ENCODE measurements around the gene TRERF1. TPM values are rescaled to one million over a fixed set of nuclear protein-coding genes. Genes with fewer than 3 reads are reported as not detected.

The TRERF1 gene
- total RNA-seq, 1 experiment from 2014 or later: 13.9 TPM

DNA sequence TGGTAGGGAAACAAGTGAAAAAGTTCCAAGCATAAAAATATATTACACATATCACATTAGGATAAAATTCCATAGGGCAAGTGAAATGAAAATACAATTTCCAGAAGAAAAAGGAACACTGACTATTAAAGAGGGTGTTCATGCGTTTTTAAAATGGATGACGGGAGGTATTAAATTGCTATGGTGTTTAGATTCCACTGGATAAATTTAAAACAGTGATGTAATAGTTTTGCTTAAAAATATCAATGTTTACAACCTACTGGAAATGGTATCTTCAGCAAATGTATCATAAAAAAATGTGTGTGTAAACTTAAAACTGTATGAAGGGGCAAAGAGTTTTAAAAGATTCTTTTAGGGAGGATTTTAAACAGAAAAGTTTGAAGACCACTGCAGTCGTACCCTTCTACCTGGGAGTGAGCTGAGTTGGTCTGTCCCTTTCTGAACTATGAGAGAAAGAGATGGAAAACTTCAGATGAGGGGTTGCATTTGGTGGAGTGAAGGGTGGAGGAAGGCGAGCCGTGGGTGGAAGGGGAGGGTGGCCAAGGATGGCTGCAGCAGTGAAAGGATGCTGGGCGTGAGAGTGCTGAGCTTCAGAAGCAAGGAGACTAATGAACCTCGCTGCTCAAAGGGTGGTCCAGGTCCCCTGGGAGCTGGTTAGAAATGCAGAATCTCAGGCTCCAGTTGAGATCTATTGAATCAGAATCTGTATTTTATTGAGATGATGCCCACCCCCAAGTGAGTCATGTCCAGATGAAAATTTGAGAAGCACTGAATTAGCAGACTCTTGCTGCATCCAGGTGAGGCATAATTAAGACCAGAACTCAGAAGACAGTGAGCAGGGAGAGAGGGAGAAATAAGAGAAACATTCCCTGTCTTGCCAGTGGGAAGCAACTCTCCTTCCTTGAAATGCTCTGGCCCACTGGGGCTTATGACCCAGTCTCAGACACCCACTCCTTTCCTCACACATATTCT lies 179.6 kb downstream of the TRERF1 start:
- Histone ChIP-seq H3K4me2 (ENCODE audit: low read length) (no peak overlapping the region), H4K20me1 (ENCODE audit: low read length) (no peaks in the 10 kb centered on the region), H3K36me3 (ENCODE audit: low read depth, low read length) (0 out of 2 replicates have a peak, but pooled peaks cover 11% of the 10 kb centered on the region), H3K27me3 (ENCODE audit: low read length) (no peaks in the 10 kb centered on the region), H3K27ac (ENCODE audit: low read length) (no peak overlapping the region), H3F3A (ENCODE audit: low read length, unreplicated experiment) (no peaks in the 10 kb centered on the region), H2AFZ (ENCODE audit: low read length) (no peak overlapping the region), H3K79me2 (ENCODE audit: low read length) (no peaks in the 10 kb centered on the region), H3K9ac (ENCODE audit: low read length) (no peak overlapping the region), H3K9me3 (ENCODE audit: low read length) (no peaks in the 10 kb centered on the region), H3K9me2 (replicated peaks; ENCODE audit: low read length) (no peaks in the 10 kb centered on the region), H3K4me1 (ENCODE audit: insufficient read depth, low read length) (no peaks in the 10 kb centered on the region), H3K4me3 (ENCODE audit: low read length) (no peak overlapping the region)
- TF ChIP-seq EZH2 (IDR thresholded peaks at IDR 0.05; ENCODE audit: low read length, unreplicated experiment): no peak
- TF ChIP-seq EZH2phosphoT487 (IDR thresholded peaks at IDR 0.05; ENCODE audit: borderline replicate concordance, low read length): no peak
- TF ChIP-seq, protein P1, sequence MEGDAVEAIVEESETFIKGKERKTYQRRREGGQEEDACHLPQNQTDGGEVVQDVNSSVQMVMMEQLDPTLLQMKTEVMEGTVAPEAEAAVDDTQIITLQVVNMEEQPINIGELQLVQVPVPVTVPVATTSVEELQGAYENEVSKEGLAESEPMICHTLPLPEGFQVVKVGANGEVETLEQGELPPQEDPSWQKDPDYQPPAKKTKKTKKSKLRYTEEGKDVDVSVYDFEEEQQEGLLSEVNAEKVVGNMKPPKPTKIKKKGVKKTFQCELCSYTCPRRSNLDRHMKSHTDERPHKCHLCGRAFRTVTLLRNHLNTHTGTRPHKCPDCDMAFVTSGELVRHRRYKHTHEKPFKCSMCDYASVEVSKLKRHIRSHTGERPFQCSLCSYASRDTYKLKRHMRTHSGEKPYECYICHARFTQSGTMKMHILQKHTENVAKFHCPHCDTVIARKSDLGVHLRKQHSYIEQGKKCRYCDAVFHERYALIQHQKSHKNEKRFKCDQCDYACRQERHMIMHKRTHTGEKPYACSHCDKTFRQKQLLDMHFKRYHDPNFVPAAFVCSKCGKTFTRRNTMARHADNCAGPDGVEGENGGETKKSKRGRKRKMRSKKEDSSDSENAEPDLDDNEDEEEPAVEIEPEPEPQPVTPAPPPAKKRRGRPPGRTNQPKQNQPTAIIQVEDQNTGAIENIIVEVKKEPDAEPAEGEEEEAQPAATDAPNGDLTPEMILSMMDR (conservative IDR thresholded peaks at IDR 0.05; ENCODE audit: low read depth, low read length): no peak
- no peak for DNase-seq
- no peak for ATAC-seq
- POLR2A ChIA-PET (ENCODE audit: unreplicated experiment): no interaction called here
- CTCF ChIA-PET: no interaction called here
- BruUV-seq (replicated peaks): no TSS peak
- intact Hi-C loops (cut with micrococcal nuclease): no loop called here

DNA sequence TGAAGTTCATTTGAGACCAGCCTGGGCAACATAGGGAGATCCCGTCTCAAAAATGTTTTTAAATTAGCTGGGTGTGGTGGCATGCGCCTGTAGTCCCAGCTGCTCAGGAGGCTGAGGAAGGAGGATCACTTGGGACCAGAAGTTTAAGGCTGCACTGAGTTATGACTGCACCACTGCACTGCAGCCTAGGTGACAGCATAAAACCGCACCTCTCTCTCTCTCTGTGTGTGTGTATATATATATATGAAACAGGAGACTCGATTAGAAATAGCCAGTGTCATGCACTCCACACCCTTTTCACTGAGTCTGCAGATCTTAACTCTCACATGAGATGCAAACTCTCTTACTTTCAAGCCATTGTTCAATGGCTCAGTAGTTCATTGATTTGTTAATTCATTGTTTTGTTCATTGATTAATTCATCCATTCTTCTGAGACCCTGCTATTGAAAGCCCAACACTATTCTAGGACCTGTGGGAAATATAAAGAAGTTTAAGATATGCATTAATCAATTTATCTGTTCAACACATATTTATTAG lies 181.7 kb downstream of the TRERF1 start:
- no peak overlapping the region for H2AFZ ChIP-seq (ENCODE audit: low read length)
- BruUV-seq (replicated peaks): no TSS peak
- no peaks in the 10 kb centered on the region for H3K79me2 ChIP-seq (ENCODE audit: low read length)
- ChIA-PET CTCF (no interaction called here), POLR2A (ENCODE audit: unreplicated experiment) (no interaction called here)
- intact Hi-C loops (cut with micrococcal nuclease): no loop called here
- H3K4me2 ChIP-seq (ENCODE audit: low read length): no peak overlapping the region
- DNase-seq (no peak), ATAC-seq (no peak)
- 0 out of 2 replicates have a peak, but pooled peaks cover 11% of the 10 kb centered on the region for H3K36me3 ChIP-seq (ENCODE audit: low read depth, low read length)
- H3K9me3 ChIP-seq (ENCODE audit: low read length): no peaks in the 10 kb centered on the region
- H3K27ac ChIP-seq (ENCODE audit: low read length): no peak overlapping the region
- H3K4me3 ChIP-seq (ENCODE audit: low read length): no peak overlapping the region
- no peak overlapping the region for H3K9ac ChIP-seq (ENCODE audit: low read length)
- H4K20me1 ChIP-seq (ENCODE audit: low read length): no peaks in the 10 kb centered on the region
- H3K4me1 ChIP-seq (ENCODE audit: insufficient read depth, low read length): no peaks in the 10 kb centered on the region
- H3K27me3 ChIP-seq (ENCODE audit: low read length): no peaks in the 10 kb centered on the region
- TF ChIP-seq EZH2phosphoT487 (IDR thresholded peaks at IDR 0.05; ENCODE audit: borderline replicate concordance, low read length) (no peak), EZH2 (IDR thresholded peaks at IDR 0.05; ENCODE audit: low read length, unreplicated experiment) (no peak)
- TF ChIP-seq, protein P1 (conservative IDR thresholded peaks at IDR 0.05; ENCODE audit: low read depth, low read length): no peak
- no peaks in the 10 kb centered on the region for H3F3A ChIP-seq (ENCODE audit: low read length, unreplicated experiment)
- no peaks in the 10 kb centered on the region for H3K9me2 ChIP-seq (replicated peaks; ENCODE audit: low read length)

DNA sequence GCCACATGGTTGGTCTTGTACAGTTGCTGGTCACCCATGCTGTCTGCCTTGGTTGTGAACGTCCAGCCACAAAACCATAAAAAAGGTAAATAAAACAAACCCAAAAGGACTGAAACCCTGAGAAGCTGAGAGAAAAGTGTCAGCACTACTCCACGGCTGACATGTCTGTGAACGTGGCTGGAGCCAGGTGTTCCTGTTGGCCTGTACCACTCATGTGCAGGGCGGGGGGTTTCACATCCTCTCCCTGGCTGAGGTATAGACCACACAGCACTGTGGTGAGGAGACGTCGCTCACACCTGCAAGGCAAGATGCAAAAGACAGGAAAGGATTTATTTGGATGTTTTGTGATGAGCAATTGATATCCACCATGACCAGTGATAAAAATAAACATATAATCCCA lies 182.2 kb downstream of the TRERF1 start:
- no peaks in the 10 kb centered on the region for H3K9me3 ChIP-seq (ENCODE audit: low read length)
- BruUV-seq (replicated peaks): no TSS peak
- H3K9ac ChIP-seq (ENCODE audit: low read length): no peak overlapping the region
- no peak for DNase-seq
- intact Hi-C loops (cut with micrococcal nuclease): no loop called here
- TF ChIP-seq EZH2phosphoT487 (IDR thresholded peaks at IDR 0.05; ENCODE audit: borderline replicate concordance, low read length): no peak
- TF ChIP-seq, protein P1 (conservative IDR thresholded peaks at IDR 0.05; ENCODE audit: low read depth, low read length): no peak
- TF ChIP-seq EZH2 (IDR thresholded peaks at IDR 0.05; ENCODE audit: low read length, unreplicated experiment): no peak
- POLR2A ChIA-PET (ENCODE audit: unreplicated experiment): no interaction called here
- ATAC-seq: no peak
- no peaks in the 10 kb centered on the region for H3K4me1 ChIP-seq (ENCODE audit: insufficient read depth, low read length)
- no peaks in the 10 kb centered on the region for H3F3A ChIP-seq (ENCODE audit: low read length, unreplicated experiment)
- no peaks in the 10 kb centered on the region for H3K27me3 ChIP-seq (ENCODE audit: low read length)
- H3K4me3 ChIP-seq (ENCODE audit: low read length): no peak overlapping the region
- CTCF ChIA-PET: no interaction called here
- H3K9me2 ChIP-seq (replicated peaks; ENCODE audit: low read length): no peaks in the 10 kb centered on the region
- H3K36me3 ChIP-seq (ENCODE audit: low read depth, low read length): 0 out of 2 replicates have a peak, but pooled peaks cover 11% of the 10 kb centered on the region
- H3K27ac ChIP-seq (ENCODE audit: low read length): no peak overlapping the region
- H4K20me1 ChIP-seq (ENCODE audit: low read length): no peaks in the 10 kb centered on the region
- H3K4me2 ChIP-seq (ENCODE audit: low read length): no peak overlapping the region
- no peaks in the 10 kb centered on the region for H3K79me2 ChIP-seq (ENCODE audit: low read length)
- no peak overlapping the region for H2AFZ ChIP-seq (ENCODE audit: low read length)
